Endodermal cell (in vitro differentiated cells): ENCODE data around the gene PBOV1. TPM values are rescaled to one million over a fixed set of nuclear protein-coding genes. Genes with fewer than 3 reads are reported as not detected.

Source experiments
- DNase-seq: peaks from one replicate; pipeline ENCODE4 v3.0.0-alpha.2; 2017
- H3K27ac ChIP-seq: 2 replicates; pipeline ENCODE4 v1.5.1; 2013; ENCODE audit warnings: mild to moderate bottlenecking, low read depth, low read length, moderate library complexity
- H3K27me3 ChIP-seq: 2 replicates; pipeline ENCODE4 v1.6.1; 2013; ENCODE audit warnings: mild to moderate bottlenecking, low read length, moderate library complexity; ENCODE audit not compliant: insufficient read depth, control insufficient read depth, poor library complexity, severe bottlenecking
- H3K36me3 ChIP-seq: 2 replicates; pipeline ENCODE4 v1.7.0; 2013; ENCODE audit warnings: mild to moderate bottlenecking, low read length, moderate library complexity; ENCODE audit not compliant: control insufficient read depth, insufficient read depth
- H3K4me1 ChIP-seq: one replicate; pipeline ENCODE4 v1.7.0; 2013; ENCODE audit warnings: low read length; ENCODE audit not compliant: control insufficient read depth, insufficient read depth
- H3K4me3 ChIP-seq: 2 replicates; pipeline ENCODE4 v1.5.1; 2013; ENCODE audit warnings: mild to moderate bottlenecking, low read length, moderate library complexity
- H3K9ac ChIP-seq: 2 replicates; pipeline ENCODE4 v1.6.1; 2013; ENCODE audit warnings: mild to moderate bottlenecking, low read length, moderate library complexity; ENCODE audit not compliant: poor library complexity, severe bottlenecking; ENCODE audit errors: extremely low read depth
- H3K9me3 ChIP-seq: 2 replicates; pipeline ENCODE4 v1.6.1; 2013; ENCODE audit warnings: mild to moderate bottlenecking, low read length, moderate library complexity; ENCODE audit not compliant: control insufficient read depth
- H3K27ac Mint-ChIP-seq: 2 replicates; pipeline ENCODE4 v1.8.0; 2020; ENCODE audit warnings: mixed read lengths
- H3K27me3 Mint-ChIP-seq: 2 replicates; pipeline ENCODE4 v1.8.0; 2021; ENCODE audit warnings: mild to moderate bottlenecking, mixed read lengths; ENCODE audit not compliant: insufficient read depth
- H3K36me3 Mint-ChIP-seq: 2 replicates; pipeline ENCODE4 v1.8.0; 2020; ENCODE audit warnings: low read depth, mixed read lengths
- H3K4me1 Mint-ChIP-seq: 2 replicates; pipeline ENCODE4 v1.8.0; 2020; ENCODE audit warnings: mixed read lengths
- H3K4me3 Mint-ChIP-seq: 2 replicates; pipeline ENCODE4 v1.8.0; 2020; ENCODE audit warnings: mild to moderate bottlenecking, moderate library complexity, mixed read lengths
- H3K9me3 Mint-ChIP-seq: 2 replicates; pipeline ENCODE4 v1.8.0; 2020; ENCODE audit warnings: mild to moderate bottlenecking, mixed read lengths
- WGBS, 2 experiments: methylation state at CpG; one replicate each; pipeline versions ENCODE4 v1.1.5 to v1.1.7; 2013; ENCODE audit warnings: missing lambda C conversion rate in 2 of 2, mixed read lengths in 1 of 2; ENCODE audit not compliant: insufficient coverage in 1 of 2, insufficient read length in 1 of 2; 5-methylcytosine and 5-hydroxymethylcytosine counted together
- total RNA-seq, 2 donors: library from RNA; stranded (reverse); fragmentation: NEBNext Ultra II Directional in 1 of 2; extraction: Animal tissue kit (Norgen Biotek cat#: 25700) in 1 of 2; gene quantifications; 2 replicates in 1 of 2; 3 replicates in 1 of 2; pipeline ENCODE4 v1.2.1, GENCODE V29; 2021
- TF ChIP-seq, protein P1 (sequence below): fragments of 200-600 bp; sonication (generic); conservative IDR thresholded peaks from 2 replicates; pipeline ENCODE4 v1.5.0; 2021; ENCODE audit warnings: antibody characterized with exemption, mild to moderate bottlenecking

The PBOV1 gene
- total RNA-seq, 2 donors from 2014 or later: not detected

DNA sequence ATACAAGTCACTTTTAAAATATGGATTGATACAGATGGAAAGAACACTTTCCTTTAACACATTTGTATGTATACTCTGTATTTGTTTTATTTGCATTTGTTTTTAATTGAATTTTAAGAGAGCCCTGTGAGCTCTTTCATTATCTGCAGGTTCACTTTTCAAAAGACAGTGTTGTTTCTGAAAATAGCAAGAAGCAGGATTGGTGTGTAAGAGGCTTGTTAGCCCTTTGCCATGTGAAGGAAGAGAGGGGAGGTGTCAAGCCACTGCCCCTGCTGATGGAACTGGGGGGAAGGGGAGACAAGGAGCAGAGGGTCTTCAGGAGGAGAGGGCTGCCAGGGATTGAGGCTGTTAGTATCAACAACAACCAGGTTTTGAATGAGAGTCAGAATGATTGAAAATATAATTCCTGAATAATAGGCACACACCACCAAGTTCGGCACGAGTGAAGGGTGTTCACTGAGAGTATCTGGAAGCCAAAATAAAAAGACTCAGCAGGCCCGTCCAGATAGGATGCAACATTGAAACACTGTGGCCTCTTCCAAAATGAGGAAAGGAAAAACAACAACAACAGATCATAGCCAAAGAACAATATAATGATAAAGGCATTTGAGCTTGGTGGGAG lies 12.6 kb upstream of the PBOV1 start:
- WGBS, 2 experiments: 90 to 93% methylated on average over 3 of the region's 3 CpGs
- H3K9me3 ChIP-seq: no peaks in the 10 kb centered on the region
- no peaks in the 10 kb centered on the region for H3K27me3 Mint-ChIP-seq
- no peak overlapping the region for H3K27ac ChIP-seq
- H3K9ac ChIP-seq: no peak overlapping the region
- H3K4me3 Mint-ChIP-seq: no peak overlapping the region
- no peaks in the 10 kb centered on the region for H3K9me3 Mint-ChIP-seq
- H3K36me3 Mint-ChIP-seq: no peaks in the 10 kb centered on the region
- TF ChIP-seq, protein P1, sequence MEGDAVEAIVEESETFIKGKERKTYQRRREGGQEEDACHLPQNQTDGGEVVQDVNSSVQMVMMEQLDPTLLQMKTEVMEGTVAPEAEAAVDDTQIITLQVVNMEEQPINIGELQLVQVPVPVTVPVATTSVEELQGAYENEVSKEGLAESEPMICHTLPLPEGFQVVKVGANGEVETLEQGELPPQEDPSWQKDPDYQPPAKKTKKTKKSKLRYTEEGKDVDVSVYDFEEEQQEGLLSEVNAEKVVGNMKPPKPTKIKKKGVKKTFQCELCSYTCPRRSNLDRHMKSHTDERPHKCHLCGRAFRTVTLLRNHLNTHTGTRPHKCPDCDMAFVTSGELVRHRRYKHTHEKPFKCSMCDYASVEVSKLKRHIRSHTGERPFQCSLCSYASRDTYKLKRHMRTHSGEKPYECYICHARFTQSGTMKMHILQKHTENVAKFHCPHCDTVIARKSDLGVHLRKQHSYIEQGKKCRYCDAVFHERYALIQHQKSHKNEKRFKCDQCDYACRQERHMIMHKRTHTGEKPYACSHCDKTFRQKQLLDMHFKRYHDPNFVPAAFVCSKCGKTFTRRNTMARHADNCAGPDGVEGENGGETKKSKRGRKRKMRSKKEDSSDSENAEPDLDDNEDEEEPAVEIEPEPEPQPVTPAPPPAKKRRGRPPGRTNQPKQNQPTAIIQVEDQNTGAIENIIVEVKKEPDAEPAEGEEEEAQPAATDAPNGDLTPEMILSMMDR: no peak
- no peak for DNase-seq
- peaks cover 33% of the 10 kb centered on the region for H3K4me1 Mint-ChIP-seq
- peaks cover 4% of the 10 kb centered on the region for H3K36me3 ChIP-seq
- peaks cover 17% of the 10 kb centered on the region for H3K4me1 ChIP-seq
- H3K27ac Mint-ChIP-seq: peak overlapping the region; percentile 13
- H3K4me3 ChIP-seq: no peak overlapping the region
- H3K27me3 ChIP-seq: no peaks in the 10 kb centered on the region

DNA sequence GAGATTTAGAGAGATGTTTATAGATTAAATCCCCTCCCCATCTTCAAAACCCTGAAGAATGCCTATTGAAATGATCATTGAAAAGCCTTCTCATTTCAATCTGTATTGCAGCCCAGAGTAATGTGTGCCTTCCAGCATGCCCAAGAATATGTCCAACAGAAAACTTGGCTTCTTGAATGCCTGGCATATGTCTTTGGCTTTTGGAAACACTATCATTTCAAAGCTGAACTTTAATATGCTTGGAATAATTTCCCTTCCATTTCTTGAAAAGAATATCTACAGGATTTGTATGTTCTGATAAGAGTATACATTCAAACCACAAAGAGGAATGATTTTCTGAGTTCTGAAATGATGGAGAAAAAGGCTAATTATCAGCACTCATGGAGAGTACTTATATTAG lies 11.9 kb upstream of the PBOV1 start:
- Histone ChIP-seq H3K27ac (no peak overlapping the region), H3K27me3 (no peaks in the 10 kb centered on the region), H3K4me3 (no peak overlapping the region), H3K9ac (no peak overlapping the region), H3K9me3 (no peaks in the 10 kb centered on the region), H3K36me3 (peaks cover 4% of the 10 kb centered on the region), H3K4me1 (peaks cover 17% of the 10 kb centered on the region)
- Mint-ChIP-seq H3K4me3 (no peak overlapping the region), H3K36me3 (no peaks in the 10 kb centered on the region), H3K9me3 (no peaks in the 10 kb centered on the region), H3K4me1 (peaks cover 33% of the 10 kb centered on the region), H3K27ac (no peak overlapping the region), H3K27me3 (no peaks in the 10 kb centered on the region)
- no peak for DNase-seq
- TF ChIP-seq, protein P1: no peak

DNA sequence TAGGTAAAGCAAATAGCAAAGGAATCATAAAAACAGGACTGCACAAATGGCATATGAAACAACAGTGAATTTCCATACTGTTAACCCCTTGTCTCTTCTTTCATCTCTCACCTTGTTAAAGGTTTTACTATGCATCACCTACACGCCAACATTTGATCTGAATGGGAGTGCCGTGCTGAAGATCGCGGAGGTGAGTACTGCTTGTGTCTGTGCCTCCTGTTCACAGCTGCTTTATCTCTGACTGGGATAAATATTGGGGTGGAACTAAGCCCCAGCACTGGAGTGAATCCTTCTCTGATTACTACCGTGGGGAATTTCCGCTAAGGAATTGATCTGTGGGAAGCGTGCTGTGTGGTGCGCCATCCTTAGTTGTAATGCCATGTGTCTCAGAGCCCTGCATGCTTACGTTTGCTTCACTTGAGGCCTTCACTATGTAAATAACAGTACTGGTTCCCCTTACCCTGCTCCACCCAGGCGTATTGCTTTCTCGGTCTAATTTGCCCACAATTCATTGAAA lies 11.4 kb upstream of the PBOV1 start:
- H3K4me3 Mint-ChIP-seq: no peak overlapping the region
- Histone ChIP-seq H3K4me3 (no peak overlapping the region), H3K4me1 (peaks cover 17% of the 10 kb centered on the region), H3K27me3 (no peaks in the 10 kb centered on the region), H3K36me3 (peaks cover 4% of the 10 kb centered on the region), H3K9ac (no peak overlapping the region), H3K27ac (no peak overlapping the region), H3K9me3 (no peaks in the 10 kb centered on the region)
- TF ChIP-seq, protein P1: no peak
- H3K4me1 Mint-ChIP-seq: peaks cover 33% of the 10 kb centered on the region
- no peaks in the 10 kb centered on the region for H3K36me3 Mint-ChIP-seq
- no peaks in the 10 kb centered on the region for H3K9me3 Mint-ChIP-seq
- DNase-seq: no peak
- H3K27me3 Mint-ChIP-seq: no peaks in the 10 kb centered on the region
- WGBS, 2 experiments: 96 to 97% methylated on average over 9 to 11 of the region's 11 CpGs
- no peak overlapping the region for H3K27ac Mint-ChIP-seq
